OCI-LY1 (cell line): ENCODE results near the gene NID2.

Experiments used
- H2AFZ ChIP-seq: fragments of 200-600 bp; sonication (generic), shearing (Covaris generic); 2 replicates; pipeline ENCODE4 v1.6.0; 2014; ENCODE audit warnings: antibody characterized with exemption, mild to moderate bottlenecking, low read length
- H3F3A ChIP-seq: fragments of 200-600 bp; sonication (generic), shearing (Covaris generic); 2 replicates; pipeline ENCODE4 v1.6.0; 2014; ENCODE audit warnings: mild to moderate bottlenecking, antibody characterized with exemption, low read length, moderate library complexity; ENCODE audit not compliant: insufficient read depth
- H3K27ac ChIP-seq: fragments of 200-600 bp; sonication (generic); 2 replicates; pipeline ENCODE4 v1.5.1; 2014; ENCODE audit warnings: low read length, mixed run types, mild to moderate bottlenecking, low read depth; ENCODE audit not compliant: poor library complexity, severe bottlenecking
- H3K27me3 ChIP-seq: fragments of 200-600 bp; sonication (generic); 2 replicates; pipeline ENCODE4 v1.6.0; 2014; ENCODE audit warnings: antibody characterized with exemption, mild to moderate bottlenecking, low read length, moderate library complexity; ENCODE audit not compliant: insufficient read depth
- H3K36me3 ChIP-seq: fragments of 200-600 bp; sonication (generic); 2 replicates; pipeline ENCODE4 v1.6.1; 2014; ENCODE audit warnings: mild to moderate bottlenecking, antibody characterized with exemption, low read length, moderate library complexity, mixed read lengths; ENCODE audit not compliant: insufficient read depth
- H3K4me1 ChIP-seq: fragments of 200-600 bp; sonication (generic); 2 replicates; pipeline ENCODE4 v1.5.1; 2014; ENCODE audit warnings: mild to moderate bottlenecking, low read length, moderate library complexity; ENCODE audit not compliant: insufficient read depth, severe bottlenecking
- H3K4me2 ChIP-seq: fragments of 200-600 bp; sonication (generic), shearing (Covaris generic); 2 replicates; pipeline ENCODE4 v1.6.1; 2014; ENCODE audit warnings: low read length
- H3K4me3 ChIP-seq: fragments of 200-600 bp; sonication (generic); 2 replicates; pipeline ENCODE4 v1.5.1; 2014; ENCODE audit warnings: low read length, low read depth, mild to moderate bottlenecking, mixed read lengths; ENCODE audit not compliant: poor library complexity, severe bottlenecking
- H3K79me2 ChIP-seq: fragments of 200-600 bp; shearing (Covaris generic); 2 replicates; pipeline ENCODE4 v1.6.1; 2016; ENCODE audit warnings: mixed run types, low read length, mixed read lengths; ENCODE audit not compliant: insufficient read depth
- H3K9ac ChIP-seq: fragments of 200-600 bp; sonication (generic), shearing (Covaris generic); 2 replicates; pipeline ENCODE4 v1.6.1; 2014; ENCODE audit warnings: mild to moderate bottlenecking, low read length, mixed read lengths
- H3K9me2 ChIP-seq: fragments of 200-600 bp; sonication (generic), shearing (Covaris generic); 2 replicates; pipeline ENCODE4 v1.6.1; 2014; ENCODE audit warnings: low read depth, mild to moderate bottlenecking, low read length, mixed read lengths
- H3K9me3 ChIP-seq: fragments of 200-600 bp; shearing (Covaris generic); 2 replicates; pipeline ENCODE4 v1.6.1; 2014; ENCODE audit warnings: low read length, mixed read lengths
- H4K20me1 ChIP-seq: fragments of 200-600 bp; sonication (generic), shearing (Covaris generic); 2 replicates; pipeline ENCODE4 v1.6.0; 2016; ENCODE audit warnings: mild to moderate bottlenecking, low read length; ENCODE audit not compliant: insufficient read depth
- EZH2 ChIP-seq: fragments of 200-600 bp; sonication (generic), shearing (Covaris generic); IDR thresholded peaks from 2 replicates; pipeline ENCODE4 v1.8.0; 2017; ENCODE audit warnings: borderline replicate concordance, mixed run types, mild to moderate bottlenecking, antibody characterized with exemption, low read length, moderate library complexity, mixed read lengths
- TF ChIP-seq, protein P1 (sequence below): fragments of 200-600 bp; sonication (generic), shearing (Covaris generic); IDR thresholded peaks from 2 replicates; pipeline ENCODE4 v1.5.1; 2017; ENCODE audit warnings: mild to moderate bottlenecking, antibody characterized with exemption, low read length, moderate library complexity, mixed read lengths

NID2 gene

DNA sequence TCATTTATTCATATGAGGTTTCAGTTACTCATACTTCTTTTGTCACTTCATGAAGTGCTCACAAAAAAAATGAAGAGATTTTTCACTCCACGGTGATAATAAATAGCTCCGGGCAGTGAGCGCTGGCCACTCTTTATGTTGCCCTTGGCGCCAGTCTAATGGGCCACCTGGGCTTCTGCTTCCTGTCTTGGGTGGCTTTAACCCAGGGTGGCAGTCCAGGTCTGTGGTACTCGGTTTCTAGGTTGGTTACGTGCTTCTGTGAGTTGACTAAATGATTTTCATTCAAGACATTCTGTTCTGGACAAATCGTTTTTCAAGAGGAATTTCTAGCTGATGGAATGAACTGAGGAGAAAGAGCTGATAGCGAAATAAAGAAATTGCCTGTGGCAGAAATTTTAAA lies 34.6 kb upstream of the NID2 start:
- no peak overlapping the region for H3K27ac ChIP-seq
- no peaks in the 10 kb centered on the region for H3K79me2 ChIP-seq
- no peak for TF ChIP-seq EZH2
- TF ChIP-seq, protein P1, sequence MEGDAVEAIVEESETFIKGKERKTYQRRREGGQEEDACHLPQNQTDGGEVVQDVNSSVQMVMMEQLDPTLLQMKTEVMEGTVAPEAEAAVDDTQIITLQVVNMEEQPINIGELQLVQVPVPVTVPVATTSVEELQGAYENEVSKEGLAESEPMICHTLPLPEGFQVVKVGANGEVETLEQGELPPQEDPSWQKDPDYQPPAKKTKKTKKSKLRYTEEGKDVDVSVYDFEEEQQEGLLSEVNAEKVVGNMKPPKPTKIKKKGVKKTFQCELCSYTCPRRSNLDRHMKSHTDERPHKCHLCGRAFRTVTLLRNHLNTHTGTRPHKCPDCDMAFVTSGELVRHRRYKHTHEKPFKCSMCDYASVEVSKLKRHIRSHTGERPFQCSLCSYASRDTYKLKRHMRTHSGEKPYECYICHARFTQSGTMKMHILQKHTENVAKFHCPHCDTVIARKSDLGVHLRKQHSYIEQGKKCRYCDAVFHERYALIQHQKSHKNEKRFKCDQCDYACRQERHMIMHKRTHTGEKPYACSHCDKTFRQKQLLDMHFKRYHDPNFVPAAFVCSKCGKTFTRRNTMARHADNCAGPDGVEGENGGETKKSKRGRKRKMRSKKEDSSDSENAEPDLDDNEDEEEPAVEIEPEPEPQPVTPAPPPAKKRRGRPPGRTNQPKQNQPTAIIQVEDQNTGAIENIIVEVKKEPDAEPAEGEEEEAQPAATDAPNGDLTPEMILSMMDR, result no peak
- H4K20me1 ChIP-seq, result no peaks in the 10 kb centered on the region
- H3F3A ChIP-seq, result no peaks in the 10 kb centered on the region
- no peak overlapping the region for H3K4me2 ChIP-seq
- no peaks in the 10 kb centered on the region for H3K9me3 ChIP-seq
- no peak overlapping the region for H3K4me3 ChIP-seq
- H3K4me1 ChIP-seq, result no peaks in the 10 kb centered on the region
- H3K36me3 ChIP-seq, result no peaks in the 10 kb centered on the region
- no peak overlapping the region for H2AFZ ChIP-seq
- 0 out of 2 replicates have a peak, but pooled peaks cover 13% of the 10 kb centered on the region for H3K27me3 ChIP-seq
- no peaks in the 10 kb centered on the region for H3K9me2 ChIP-seq
- no peak overlapping the region for H3K9ac ChIP-seq

DNA sequence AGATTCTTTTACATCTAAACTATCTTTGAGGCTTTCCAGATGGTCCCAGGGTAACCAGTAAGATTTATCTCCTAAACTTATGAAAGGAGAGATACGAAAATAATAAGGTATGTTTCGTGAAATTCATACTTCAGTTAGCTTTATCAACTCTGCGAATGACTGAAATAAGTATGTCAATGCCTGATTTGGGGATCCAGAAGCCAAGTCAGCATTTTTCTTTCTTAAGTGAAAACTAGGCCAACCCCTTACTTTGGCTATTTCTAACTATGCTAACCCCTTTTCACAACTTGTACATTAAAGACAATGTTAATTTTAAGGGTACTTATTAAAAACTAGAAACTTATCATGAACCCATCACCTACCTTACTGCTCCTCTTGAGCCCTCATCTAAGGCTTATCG lies 26.9 kb upstream of the NID2 start:
- H2AFZ ChIP-seq, result no peak overlapping the region
- H3K9me3 ChIP-seq, result no peaks in the 10 kb centered on the region
- no peaks in the 10 kb centered on the region for H3K9me2 ChIP-seq
- H3K9ac ChIP-seq, result no peak overlapping the region
- H3K4me1 ChIP-seq, result no peaks in the 10 kb centered on the region
- H3K36me3 ChIP-seq, result no peaks in the 10 kb centered on the region
- no peak for TF ChIP-seq EZH2
- TF ChIP-seq, protein P1, result no peak
- no peak overlapping the region for H3K4me3 ChIP-seq
- no peak overlapping the region for H3K27ac ChIP-seq
- no peaks in the 10 kb centered on the region for H4K20me1 ChIP-seq
- H3F3A ChIP-seq, result no peaks in the 10 kb centered on the region
- H3K27me3 ChIP-seq, result 0 out of 2 replicates have a peak, but pooled peaks cover 4% of the 10 kb centered on the region
- H3K79me2 ChIP-seq, result no peaks in the 10 kb centered on the region
- no peak overlapping the region for H3K4me2 ChIP-seq

DNA sequence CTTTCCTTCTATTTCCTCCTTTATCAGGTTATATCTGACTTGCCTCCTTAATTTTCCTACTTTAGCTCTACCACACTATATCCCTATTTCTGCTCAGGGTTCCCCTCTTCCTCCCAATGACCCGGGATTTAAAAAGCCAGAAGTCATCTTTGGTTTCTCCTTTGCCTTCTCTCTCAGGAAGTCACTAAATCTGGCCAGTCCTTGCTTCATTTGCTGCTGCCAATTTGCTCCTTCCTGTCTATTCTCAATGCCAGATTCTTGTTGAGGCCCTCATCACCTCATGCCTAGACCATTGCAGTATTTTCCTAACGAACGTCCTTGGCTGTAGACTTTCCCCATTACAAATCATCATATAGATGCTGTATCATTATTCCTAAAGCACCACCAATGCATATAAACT lies 26.5 kb upstream of the NID2 start:
- Histone ChIP-seq H2AFZ (no peak overlapping the region), H3K27me3 (0 out of 2 replicates have a peak, but pooled peaks cover 4% of the 10 kb centered on the region), H3K36me3 (no peaks in the 10 kb centered on the region), H3K4me2 (no peak overlapping the region), H3K4me1 (no peaks in the 10 kb centered on the region), H3F3A (no peaks in the 10 kb centered on the region), H3K27ac (no peak overlapping the region), H3K9ac (no peak overlapping the region), H3K79me2 (no peaks in the 10 kb centered on the region), H4K20me1 (no peaks in the 10 kb centered on the region), H3K9me3 (no peaks in the 10 kb centered on the region), H3K9me2 (no peaks in the 10 kb centered on the region), H3K4me3 (no peak overlapping the region)
- TF ChIP-seq, protein P1, result no peak
- TF ChIP-seq EZH2, result no peak
